Measurements from ENCODE around the gene TNFRSF12A. TPM values are rescaled to one million over a fixed set of nuclear protein-coding genes. Genes with fewer than 3 reads are reported as not detected.

TNFRSF12A gene
- total and polyA plus RNA-seq, 9 of the 15 experiments (the other 6 are each of a cell fraction or from before 2014, with no cell fraction given): 0.41 to 61.8 (median 26.5) TPM

DNA sequence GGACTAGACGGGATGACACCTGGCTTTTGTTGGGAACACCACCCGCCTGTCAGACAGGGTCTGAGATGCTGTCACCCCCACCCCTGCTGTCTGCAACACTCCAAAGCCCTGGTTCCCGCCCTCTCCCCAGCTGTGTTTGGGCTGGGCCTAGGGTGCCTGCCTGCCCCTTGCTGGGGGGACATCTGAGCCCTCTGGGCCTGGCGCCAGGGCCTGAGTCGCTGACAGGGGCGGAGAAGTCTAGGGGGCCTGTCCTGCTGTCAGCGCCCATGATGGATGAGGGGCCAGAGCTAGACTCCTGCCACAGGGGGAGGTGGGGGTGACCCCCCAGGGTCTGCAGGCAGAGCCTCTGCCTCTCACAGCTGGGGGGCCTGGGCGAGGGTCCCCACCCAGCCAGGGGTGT, 32.3 kb upstream of the TNFRSF12A start:
- Histone ChIP-seq H3K9ac (ENCODE audit: insufficient read depth in 1 of 2, low read depth in 2 of 2, low read length in 2 of 2) (peak overlapping the region in 1 of 2 experiments; percentile 53; a peak in 2 of 4 replicates), H3K27ac (ENCODE audit: extremely low read depth, low read depth, low read length) (no peak overlapping the region), H3K4me2 (ENCODE audit: insufficient read depth, low read length) (no peak overlapping the region), H3K27me3 (ENCODE audit: control insufficient read depth in 2 of 2, insufficient read depth in 2 of 2, low read length in 2 of 2) (no peaks in the 10 kb centered on the region), H4K20me1 (replicated peaks; ENCODE audit: control insufficient read depth, insufficient read depth, low read length) (no peaks in the 10 kb centered on the region), H3K36me3 (ENCODE audit: control insufficient read depth, insufficient read depth, low read length) (no peaks in the 10 kb centered on the region), H2AFZ (ENCODE audit: low read depth, low read length) (no peak overlapping the region), H3K4me3 (no peak overlapping the region), H3K79me2 (ENCODE audit: control insufficient read depth, insufficient read depth, low read length) (no peaks in the 10 kb centered on the region), H3K4me1 (replicated peaks in 1 of 2; ENCODE audit: control insufficient read depth in 2 of 2, insufficient read depth in 2 of 2, low read length in 2 of 2) (peaks cover 7 to 61% of the 10 kb centered on the region in 2 experiments), H3K9me3 (replicated peaks; ENCODE audit: control insufficient read depth, insufficient read depth, low read depth, low read length) (no peaks in the 10 kb centered on the region), H3K9me1 (ENCODE audit: control insufficient read depth, insufficient read depth, low read length) (no peaks in the 10 kb centered on the region)
- POLR2A ChIA-PET: interaction anchor here (0.8 kb wide), 1 partner anchor 20 kb away, joined by 3 read pairs; no protein-coding TSS in a partner anchor
- FAIRE-seq (no peak), DNase-seq (ENCODE audit: extremely low read depth in 1 of 4, low spot score in 3 of 4) (no peak), ATAC-seq (no peak)
- CTCF ChIA-PET (ENCODE audit: low intra/inter-chr PET ratio): no interaction called here
- intact Hi-C loops (cut with micrococcal nuclease): no loop called here
- no TSS peak for BruUV-seq (replicated peaks)
- 28% methylated on average over 8 of the region's 8 CpGs for WGBS (ENCODE audit: insufficient coverage, low coverage, missing lambda C conversion rate)
- TF ChIP-seq ELF4 (CRISPR knock-in tag; IDR thresholded peaks at IDR 0.05): no peak
- no peak for TF ChIP-seq MYC (IDR thresholded peaks at IDR 0.05; ENCODE audit: low read depth, low read length)
- TF ChIP-seq MYC (CRISPR knock-in tag; IDR thresholded peaks at IDR 0.05; ENCODE audit: borderline replicate concordance, low read depth): no peak
- no peak for TF ChIP-seq MED1 (CRISPR knock-in tag; IDR thresholded peaks at IDR 0.05; ENCODE audit: borderline replicate concordance)
- TF ChIP-seq ZBTB7A (IDR thresholded peaks at IDR 0.05; ENCODE audit: borderline replicate concordance, control insufficient read depth, low read depth, low read length): peak; percentile 46; the same call in 1 of the 2 replicates
- TF ChIP-seq, protein P1, sequence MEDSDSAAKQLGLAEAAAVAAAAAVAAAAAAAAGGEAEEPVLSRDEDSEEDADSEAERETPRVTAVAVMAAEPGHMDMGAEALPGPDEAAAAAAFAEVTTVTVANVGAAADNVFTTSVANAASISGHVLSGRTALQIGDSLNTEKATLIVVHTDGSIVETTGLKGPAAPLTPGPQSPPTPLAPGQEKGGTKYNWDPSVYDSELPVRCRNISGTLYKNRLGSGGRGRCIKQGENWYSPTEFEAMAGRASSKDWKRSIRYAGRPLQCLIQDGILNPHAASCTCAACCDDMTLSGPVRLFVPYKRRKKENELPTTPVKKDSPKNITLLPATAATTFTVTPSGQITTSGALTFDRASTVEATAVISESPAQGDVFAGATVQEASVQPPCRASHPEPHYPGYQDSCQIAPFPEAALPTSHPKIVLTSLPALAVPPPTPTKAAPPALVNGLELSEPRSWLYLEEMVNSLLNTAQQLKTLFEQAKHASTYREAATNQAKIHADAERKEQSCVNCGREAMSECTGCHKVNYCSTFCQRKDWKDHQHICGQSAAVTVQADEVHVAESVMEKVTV (CRISPR knock-in tag; IDR thresholded peaks at IDR 0.05): no peak
- TF ChIP-seq, protein P2, sequence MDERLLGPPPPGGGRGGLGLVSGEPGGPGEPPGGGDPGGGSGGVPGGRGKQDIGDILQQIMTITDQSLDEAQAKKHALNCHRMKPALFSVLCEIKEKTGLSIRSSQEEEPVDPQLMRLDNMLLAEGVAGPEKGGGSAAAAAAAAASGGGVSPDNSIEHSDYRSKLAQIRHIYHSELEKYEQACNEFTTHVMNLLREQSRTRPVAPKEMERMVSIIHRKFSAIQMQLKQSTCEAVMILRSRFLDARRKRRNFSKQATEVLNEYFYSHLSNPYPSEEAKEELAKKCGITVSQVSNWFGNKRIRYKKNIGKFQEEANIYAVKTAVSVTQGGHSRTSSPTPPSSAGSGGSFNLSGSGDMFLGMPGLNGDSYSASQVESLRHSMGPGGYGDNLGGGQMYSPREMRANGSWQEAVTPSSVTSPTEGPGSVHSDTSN (CRISPR knock-in tag; IDR thresholded peaks at IDR 0.05; ENCODE audit: low read depth): no peak
- TF ChIP-seq, protein P2 (tag; conservative IDR thresholded peaks at IDR 0.05; ENCODE audit: low read depth): peak; percentile 85
- peak; percentile 76 for TF ChIP-seq MEIS2 (IDR thresholded peaks at IDR 0.05; ENCODE audit: partially characterized antibody)
- TF ChIP-seq, protein P3, sequence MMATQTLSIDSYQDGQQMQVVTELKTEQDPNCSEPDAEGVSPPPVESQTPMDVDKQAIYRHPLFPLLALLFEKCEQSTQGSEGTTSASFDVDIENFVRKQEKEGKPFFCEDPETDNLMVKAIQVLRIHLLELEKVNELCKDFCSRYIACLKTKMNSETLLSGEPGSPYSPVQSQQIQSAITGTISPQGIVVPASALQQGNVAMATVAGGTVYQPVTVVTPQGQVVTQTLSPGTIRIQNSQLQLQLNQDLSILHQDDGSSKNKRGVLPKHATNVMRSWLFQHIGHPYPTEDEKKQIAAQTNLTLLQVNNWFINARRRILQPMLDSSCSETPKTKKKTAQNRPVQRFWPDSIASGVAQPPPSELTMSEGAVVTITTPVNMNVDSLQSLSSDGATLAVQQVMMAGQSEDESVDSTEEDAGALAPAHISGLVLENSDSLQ (IDR thresholded peaks at IDR 0.05): peak; percentile 79
- in situ Hi-C loops (cut with MboI): no loop called here

All from K562 (cell line).